A549 (cell line): ENCODE measurements around the gene MED13L. TPM values are rescaled to one million over a fixed set of nuclear protein-coding genes. Genes with fewer than 3 reads are reported as not detected.

Experiments
- ATAC-seq, 2 experiments: fragments of 200-7000 bp in 1 of 2; fragments of >200 bp in 1 of 2; cut with Nextera tagmentation in 1 of 2; cut with Tn5 transposase in 1 of 2; 3 replicates each; pipeline versions ENCODE4 v1.8.0 to v1.9.1; 2018 to 2020; ENCODE audit warnings: mild to moderate bottlenecking in 1 of 2, moderate library complexity in 1 of 2
- CTCF ChIA-PET: fragments of 300-600 bp; sonication (Branson Sonifier 250); formaldehyde crosslinking; extraction: SDS; loops from one replicate; lab custom pipeline; 2021; ENCODE audit warnings: antibody characterized with exemption, inconsistent platforms; lab: Yijun Ruan, JAX
- POLR2A ChIA-PET: fragments of 350-600 bp; formaldehyde crosslinking; extraction: SDS; loops from one replicate; lab custom pipeline; 2021; ENCODE audit warnings: antibody characterized with exemption, inconsistent platforms; lab: Yijun Ruan, JAX
- DNase-seq, 2 experiments: peaks; one replicate each; pipeline versions ENCODE4 v3.0.0 to v3.0.0-alpha.2; 2011 to 2016; ENCODE audit warnings: low read depth in 1 of 2, low spot score in 1 of 2
- FAIRE-seq: peaks from 2 replicates; lab custom pipeline; 2011; peaks lifted over from hg19 to GRCh38; lab: Jason Lieb, UNC
- H3K27ac ChIP-seq, 2 experiments: fragments of >200 bp; sonication (Bioruptor Twin); formaldehyde crosslinking; 3 replicates each; pipeline ENCODE4 v1.5.1; 2016 to 2017
- H3K4me1 ChIP-seq: fragments of >200 bp; sonication (Bioruptor Twin); formaldehyde crosslinking; 3 replicates; pipeline ENCODE4 v1.6.1; 2016
- H3K4me2 ChIP-seq: fragments of >200 bp; sonication (Bioruptor Twin); formaldehyde crosslinking; 3 replicates; pipeline ENCODE4 v1.6.1; 2016
- H3K4me3 ChIP-seq: fragments of >200 bp; sonication (Bioruptor Twin); formaldehyde crosslinking; 3 replicates; pipeline ENCODE4 v1.5.1; 2016
- H3K9me3 ChIP-seq: fragments of >200 bp; sonication (Bioruptor Twin); formaldehyde crosslinking; 3 replicates; pipeline ENCODE4 v1.6.1; 2016
- CEBPB ChIP-seq, 2 experiments: fragments of >200 bp in 1 of 2; sonication (Bioruptor Twin) in 1 of 2; formaldehyde crosslinking in 1 of 2; IDR thresholded peaks; 2 replicates each; pipeline ENCODE4 v1.6.1; 2012 to 2016
- EHMT2 ChIP-seq: fragments of 200-600 bp; sonication (generic); IDR thresholded peaks from 2 replicates; pipeline ENCODE4 v1.6.1; 2016; ENCODE audit warnings: antibody characterized with exemption, low read depth, mild to moderate bottlenecking, moderate library complexity
- FOSL2 ChIP-seq, 2 experiments: fragments of 450-650 bp in 1 of 2; fragments of >200 bp in 1 of 2; sonication (Bioruptor Twin) in 1 of 2; formaldehyde crosslinking; IDR thresholded peaks; 2 replicates each; pipeline versions ENCODE4 v1.5.0 to v1.6.1; 2016 to 2020; ENCODE audit warnings: mild to moderate bottlenecking in 1 of 2, moderate library complexity in 1 of 2
- HOXA7 ChIP-seq: fragments of 250-450 bp; sonication (Bioruptor Pico); IDR thresholded peaks from 2 replicates; pipeline ENCODE4 v1.5.0; 2020; ENCODE audit warnings: mild to moderate bottlenecking, moderate library complexity
- JUNB ChIP-seq: fragments of >200 bp; sonication (Bioruptor Twin); formaldehyde crosslinking; IDR thresholded peaks from 2 replicates; pipeline ENCODE4 v1.6.1; 2016
- MAFK ChIP-seq: fragments of 450-650 bp; IDR thresholded peaks from 2 replicates; pipeline ENCODE4 v1.6.1; 2014; ENCODE audit not compliant: partially characterized antibody
- POLR2A ChIP-seq: IDR thresholded peaks from 2 replicates; pipeline ENCODE4 v1.6.1; 2012; ENCODE audit warnings: mild to moderate bottlenecking, low read length
- POLR2AphosphoS2 ChIP-seq: conservative IDR thresholded peaks from 2 replicates; pipeline ENCODE4 v1.6.1; 2012; ENCODE audit warnings: low read length, improper control_type of control experiment, inconsistent platforms
- RCOR1 ChIP-seq: fragments of 150-350 bp; IDR thresholded peaks from 2 replicates; pipeline ENCODE4 v1.6.1; 2014; ENCODE audit warnings: antibody characterized with exemption, low read length, low read depth
- SMC3 ChIP-seq: fragments of >200 bp; sonication (Bioruptor Twin); formaldehyde crosslinking; IDR thresholded peaks from 3 replicates; pipeline ENCODE4 v1.6.1; 2018; ENCODE audit warnings: inconsistent platforms
- TFCP2L1 ChIP-seq: fragments of 250-450 bp; sonication (Bioruptor Pico); IDR thresholded peaks from 2 replicates; pipeline ENCODE4 v1.5.0; 2021; ENCODE audit warnings: mild to moderate bottlenecking
- ZFP36 ChIP-seq: fragments of 450-650 bp; IDR thresholded peaks from 2 replicates; pipeline ENCODE4 v1.6.1; 2014; ENCODE audit warnings: borderline replicate concordance; ENCODE audit not compliant: partially characterized antibody
- WGBS: methylation state at CpG from one replicate; pipeline ENCODE4 v1.1.6; 2017; ENCODE audit errors: missing lambda C conversion rate; 5-methylcytosine and 5-hydroxymethylcytosine counted together
- polyA plus RNA-seq, 4 experiments: library from polyadenylated mRNA; depleted of rRNA in 3 of 4; stranded (reverse); fragments of >200 nt; fragmentation: RNase III in 1 of 4; extraction: RNeasy Plus Mini Kit Qiagen cat#74134 plus additional on column Dnase treatment in 1 of 4; gene quantifications; 2 replicates in 3 of 4; 3 replicates in 1 of 4; pipeline ENCODE4 v1.2.3, GENCODE V29; 2011 to 2017
- TF ChIP-seq, protein P1 (sequence below): fragments of 450-650 bp; IDR thresholded peaks from 2 replicates; pipeline ENCODE4 v1.6.1; 2014; ENCODE audit warnings: antibody characterized with exemption
- TF ChIP-seq, protein P2 (sequence below): IDR thresholded peaks from 2 replicates; pipeline ENCODE4 v1.6.1; 2012
- TF ChIP-seq, protein P3 (sequence below): fragments of 200-600 bp; sonication (generic); IDR thresholded peaks from 2 replicates; pipeline ENCODE4 v1.6.1; 2016; ENCODE audit warnings: antibody characterized with exemption, mild to moderate bottlenecking, moderate library complexity
- TF ChIP-seq, protein P4 (sequence below): IDR thresholded peaks from 2 replicates; pipeline ENCODE4 v1.6.1; 2012

MED13L gene
- polyA plus RNA-seq, 2 of the 4 experiments (the other 2 are of a cell fraction) = 23.2 to 134 TPM

DNA sequence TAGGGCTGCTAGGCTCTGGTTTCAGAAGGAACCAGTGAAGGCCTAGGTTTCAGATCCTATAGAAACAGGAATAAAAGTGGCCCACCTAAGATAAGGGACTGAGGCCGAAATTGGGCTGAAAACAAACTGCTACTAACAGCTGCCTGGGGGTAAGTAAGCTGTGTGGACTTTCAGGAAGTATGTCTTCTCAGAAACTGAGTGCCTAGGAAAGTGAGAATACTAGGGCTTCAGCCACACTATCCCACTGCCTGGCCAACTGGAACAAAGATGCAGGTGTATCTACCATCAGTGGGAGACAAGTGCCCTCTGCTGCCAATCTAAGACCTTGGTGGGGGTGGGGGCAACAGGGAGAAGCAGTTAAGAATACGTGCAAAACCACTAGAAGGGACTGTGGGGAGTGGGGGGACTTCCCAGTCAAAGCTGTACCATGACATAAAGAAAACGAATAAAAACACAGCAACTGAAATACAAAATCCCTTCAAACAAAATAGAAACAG is 82.5 kb downstream of the MED13L start:
- CTCF ChIA-PET = interaction anchor here (1.0 to 1.4 kb wide), 3 partner anchors 9 to 514 kb away, joined by 3 to 4 read pairs (median 3); no protein-coding TSS in a partner anchor
- ATAC-seq = peak in 1 of 2 experiments; percentile 44; a peak in 2 of 6 replicates
- no peak overlapping the region for H3K4me3 ChIP-seq
- no peak overlapping the region for H3K27ac ChIP-seq
- no peak overlapping the region for H3K4me2 ChIP-seq
- WGBS = 79% methylated on average over 3 of the region's 3 CpGs
- POLR2A ChIA-PET = no interaction called here
- DNase-seq = peak in 1 of 2 experiments; percentile 14
- no peak for FAIRE-seq
- H3K9me3 ChIP-seq = no peaks in the 10 kb centered on the region
- H3K4me1 ChIP-seq = peaks cover 53% of the 10 kb centered on the region; the same call in 2 of the 3 replicates
- no peak for TF ChIP-seq ZFP36
- TF ChIP-seq, protein P1, sequence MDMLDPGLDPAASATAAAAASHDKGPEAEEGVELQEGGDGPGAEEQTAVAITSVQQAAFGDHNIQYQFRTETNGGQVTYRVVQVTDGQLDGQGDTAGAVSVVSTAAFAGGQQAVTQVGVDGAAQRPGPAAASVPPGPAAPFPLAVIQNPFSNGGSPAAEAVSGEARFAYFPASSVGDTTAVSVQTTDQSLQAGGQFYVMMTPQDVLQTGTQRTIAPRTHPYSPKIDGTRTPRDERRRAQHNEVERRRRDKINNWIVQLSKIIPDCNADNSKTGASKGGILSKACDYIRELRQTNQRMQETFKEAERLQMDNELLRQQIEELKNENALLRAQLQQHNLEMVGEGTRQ = no peak
- TF ChIP-seq FOSL2 (IDR thresholded peaks at IDR 0.05) = no peak
- TF ChIP-seq FOSL2 (CRISPR knock-in tag; IDR thresholded peaks at IDR 0.05) = no peak
- TF ChIP-seq JUNB = no peak
- no peak for TF ChIP-seq EHMT2
- TF ChIP-seq SMC3 = no peak
- no peak for TF ChIP-seq RCOR1
- no peak for TF ChIP-seq TFCP2L1 (CRISPR knock-in tag)
- TF ChIP-seq POLR2AphosphoS2 = no peak
- TF ChIP-seq CEBPB (IDR thresholded peaks at IDR 0.05) = no peak

DNA sequence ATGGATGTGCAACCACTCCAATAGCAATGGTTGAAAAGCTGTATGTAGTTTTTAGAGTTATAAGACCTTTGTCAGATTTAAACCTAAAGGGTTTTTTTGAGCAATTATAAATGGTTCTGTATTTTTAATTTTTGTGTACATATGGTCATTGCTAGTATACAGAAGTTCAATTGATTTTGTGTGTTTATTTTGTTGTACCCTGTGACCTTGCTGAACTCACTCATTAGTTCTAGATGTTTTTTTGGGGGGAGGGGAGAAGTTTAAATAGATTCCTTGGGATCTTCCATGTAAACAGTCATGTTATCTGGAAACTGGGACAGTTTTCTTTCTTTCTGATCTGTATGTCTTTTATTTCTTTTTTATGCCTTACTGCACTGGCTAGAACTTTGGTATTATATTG is 87.8 kb downstream of the MED13L start:
- ChIA-PET POLR2A (no interaction called here), CTCF (interaction anchor here (1.5 kb wide), 1 partner anchor 13 kb away, joined by 3 read pairs; no protein-coding TSS in a partner anchor)
- Histone ChIP-seq H3K9me3 (no peaks in the 10 kb centered on the region), H3K27ac (no peak overlapping the region), H3K4me1 (peaks cover 61% of the 10 kb centered on the region), H3K4me3 (no peak overlapping the region), H3K4me2 (no peak overlapping the region)
- no peak for TF ChIP-seq HOXA7 (CRISPR knock-in tag)
- ATAC-seq (no peak), FAIRE-seq (peak; percentile 7), DNase-seq (no peak)

DNA sequence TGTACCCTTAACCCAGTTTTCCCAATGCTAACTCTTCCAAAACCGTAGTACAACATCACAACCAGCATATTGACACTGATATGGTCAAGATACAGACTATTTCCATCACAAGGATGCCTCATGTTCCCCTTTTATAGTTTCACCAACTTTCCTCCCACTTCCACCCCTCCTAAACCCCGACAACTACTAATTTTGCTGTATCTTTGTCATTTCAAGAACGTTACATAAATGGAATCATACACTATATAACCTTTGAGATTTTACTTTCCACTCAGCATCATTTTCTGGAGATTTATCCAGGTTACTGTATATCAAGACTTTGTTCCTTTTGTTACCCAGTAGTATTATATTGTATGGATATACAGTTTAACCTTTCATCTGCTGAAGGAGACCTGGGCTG is 88.9 kb downstream of the MED13L start:
- Histone ChIP-seq H3K4me2 (no peak overlapping the region), H3K9me3 (no peaks in the 10 kb centered on the region), H3K4me1 (peaks cover 66% of the 10 kb centered on the region), H3K27ac (no peak overlapping the region), H3K4me3 (no peak overlapping the region)
- ATAC-seq (no peak), DNase-seq (no peak), FAIRE-seq (peak; percentile 13)
- TF ChIP-seq, protein P2, sequence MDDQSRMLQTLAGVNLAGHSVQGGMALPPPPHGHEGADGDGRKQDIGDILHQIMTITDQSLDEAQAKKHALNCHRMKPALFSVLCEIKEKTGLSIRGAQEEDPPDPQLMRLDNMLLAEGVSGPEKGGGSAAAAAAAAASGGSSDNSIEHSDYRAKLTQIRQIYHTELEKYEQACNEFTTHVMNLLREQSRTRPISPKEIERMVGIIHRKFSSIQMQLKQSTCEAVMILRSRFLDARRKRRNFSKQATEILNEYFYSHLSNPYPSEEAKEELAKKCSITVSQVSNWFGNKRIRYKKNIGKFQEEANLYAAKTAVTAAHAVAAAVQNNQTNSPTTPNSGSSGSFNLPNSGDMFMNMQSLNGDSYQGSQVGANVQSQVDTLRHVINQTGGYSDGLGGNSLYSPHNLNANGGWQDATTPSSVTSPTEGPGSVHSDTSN = no peak
- no peak for TF ChIP-seq MAFK
- TF ChIP-seq POLR2A = no peak
- TF ChIP-seq, protein P3, sequence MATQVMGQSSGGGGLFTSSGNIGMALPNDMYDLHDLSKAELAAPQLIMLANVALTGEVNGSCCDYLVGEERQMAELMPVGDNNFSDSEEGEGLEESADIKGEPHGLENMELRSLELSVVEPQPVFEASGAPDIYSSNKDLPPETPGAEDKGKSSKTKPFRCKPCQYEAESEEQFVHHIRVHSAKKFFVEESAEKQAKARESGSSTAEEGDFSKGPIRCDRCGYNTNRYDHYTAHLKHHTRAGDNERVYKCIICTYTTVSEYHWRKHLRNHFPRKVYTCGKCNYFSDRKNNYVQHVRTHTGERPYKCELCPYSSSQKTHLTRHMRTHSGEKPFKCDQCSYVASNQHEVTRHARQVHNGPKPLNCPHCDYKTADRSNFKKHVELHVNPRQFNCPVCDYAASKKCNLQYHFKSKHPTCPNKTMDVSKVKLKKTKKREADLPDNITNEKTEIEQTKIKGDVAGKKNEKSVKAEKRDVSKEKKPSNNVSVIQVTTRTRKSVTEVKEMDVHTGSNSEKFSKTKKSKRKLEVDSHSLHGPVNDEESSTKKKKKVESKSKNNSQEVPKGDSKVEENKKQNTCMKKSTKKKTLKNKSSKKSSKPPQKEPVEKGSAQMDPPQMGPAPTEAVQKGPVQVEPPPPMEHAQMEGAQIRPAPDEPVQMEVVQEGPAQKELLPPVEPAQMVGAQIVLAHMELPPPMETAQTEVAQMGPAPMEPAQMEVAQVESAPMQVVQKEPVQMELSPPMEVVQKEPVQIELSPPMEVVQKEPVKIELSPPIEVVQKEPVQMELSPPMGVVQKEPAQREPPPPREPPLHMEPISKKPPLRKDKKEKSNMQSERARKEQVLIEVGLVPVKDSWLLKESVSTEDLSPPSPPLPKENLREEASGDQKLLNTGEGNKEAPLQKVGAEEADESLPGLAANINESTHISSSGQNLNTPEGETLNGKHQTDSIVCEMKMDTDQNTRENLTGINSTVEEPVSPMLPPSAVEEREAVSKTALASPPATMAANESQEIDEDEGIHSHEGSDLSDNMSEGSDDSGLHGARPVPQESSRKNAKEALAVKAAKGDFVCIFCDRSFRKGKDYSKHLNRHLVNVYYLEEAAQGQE = no peak
- TF ChIP-seq, protein P4, sequence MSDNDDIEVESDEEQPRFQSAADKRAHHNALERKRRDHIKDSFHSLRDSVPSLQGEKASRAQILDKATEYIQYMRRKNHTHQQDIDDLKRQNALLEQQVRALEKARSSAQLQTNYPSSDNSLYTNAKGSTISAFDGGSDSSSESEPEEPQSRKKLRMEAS = no peak
- POLR2A ChIA-PET = interaction anchor here (0.7 kb wide), 1 partner anchor 193 kb away, joined by 3 read pairs; no protein-coding TSS in a partner anchor
- CTCF ChIA-PET = no interaction called here
- 73% methylated on average over 3 of the region's 3 CpGs for WGBS
